ENCODE results near the gene SPINDOC. TPM values are rescaled to one million over a fixed set of nuclear protein-coding genes. Genes with fewer than 3 reads are reported as not detected.

Gene SPINDOC
- total and polyA plus RNA-seq, 2 donors = 11.7 to 17.5 TPM

DNA sequence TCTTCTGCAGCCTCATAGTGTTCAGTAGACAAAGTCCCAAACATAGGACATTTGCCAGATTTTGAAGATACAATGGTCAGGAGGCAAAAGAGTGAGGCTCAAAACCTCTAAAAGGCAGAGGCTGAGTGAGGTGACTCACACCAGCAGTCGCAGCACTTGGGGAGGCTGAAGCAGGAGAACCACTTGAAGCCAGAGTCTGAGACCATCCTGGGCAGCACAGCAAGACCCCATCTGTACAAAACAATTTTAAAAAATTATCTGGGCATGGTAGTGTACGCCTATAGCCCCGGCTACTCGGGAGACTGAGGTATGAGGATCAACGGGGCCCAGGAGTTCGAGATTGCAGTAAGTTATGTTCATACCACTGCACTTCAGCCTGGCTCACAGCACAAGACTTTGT lies 30.5 kb upstream of the SPINDOC start:
- H3K27me3 ChIP-seq (ENCODE audit: control insufficient read depth in 2 of 2, insufficient read depth in 1 of 2, low read length in 1 of 2) = no peaks in the 10 kb centered on the region
- no peaks in the 10 kb centered on the region for H3K36me3 ChIP-seq (ENCODE audit: control insufficient read depth in 2 of 2, insufficient read depth in 2 of 2, low read length in 1 of 2)
- WGBS = 89% methylated on average over 6 of the region's 6 CpGs
- no peak overlapping the region for H3K27ac ChIP-seq (ENCODE audit: low read depth in 1 of 2, low read length in 1 of 2)
- no peaks in the 10 kb centered on the region for H3K4me1 ChIP-seq (ENCODE audit: control insufficient read depth in 2 of 2, insufficient read depth in 2 of 2, low read length in 2 of 2)
- H3K4me3 ChIP-seq (ENCODE audit: low read length in 2 of 2) = no peak overlapping the region
- DNase-seq (ENCODE audit: low read depth in 6 of 9, low spot score in 9 of 9) = no peak
- no peaks in the 10 kb centered on the region for H3K9me3 ChIP-seq (ENCODE audit: control insufficient read depth in 2 of 2, insufficient read depth in 1 of 2, low read length in 1 of 2)

DNA sequence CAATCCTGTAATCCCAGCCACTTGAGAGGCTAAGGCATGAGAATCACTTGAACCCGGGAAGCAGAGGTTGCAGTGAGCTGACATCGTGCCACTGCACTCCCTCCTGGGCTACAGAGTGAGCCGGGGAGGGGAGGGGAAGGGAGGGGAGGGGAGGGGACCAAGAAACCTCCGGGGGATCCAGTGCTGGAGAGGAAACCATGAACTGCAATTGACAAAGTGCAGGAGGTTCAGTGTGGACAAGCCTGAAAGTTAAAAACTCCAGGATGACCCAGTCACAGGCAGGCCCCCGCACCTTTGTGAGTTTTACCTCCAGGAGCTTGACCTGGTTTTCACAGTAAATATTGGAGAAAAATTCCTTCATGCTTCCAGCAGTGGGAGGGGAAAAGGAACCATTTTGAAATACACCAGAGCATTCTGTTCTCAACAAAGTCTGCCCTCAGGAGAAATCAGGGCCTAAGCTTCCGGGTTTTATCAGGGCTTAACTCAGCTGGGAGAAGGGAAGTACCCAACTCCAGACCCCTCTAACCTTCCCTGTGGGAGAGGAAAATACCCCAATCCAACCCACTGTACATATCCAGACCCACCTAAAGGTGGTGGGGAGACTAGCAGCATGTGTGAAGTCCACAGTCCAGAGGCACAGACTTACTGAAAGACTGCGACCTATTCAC lies 29.2 kb upstream of the SPINDOC start:
- Histone ChIP-seq H3K9me3 (ENCODE audit: control insufficient read depth in 2 of 2, insufficient read depth in 1 of 2, low read length in 1 of 2) (no peaks in the 10 kb centered on the region), H3K27me3 (ENCODE audit: control insufficient read depth in 2 of 2, insufficient read depth in 1 of 2, low read length in 1 of 2) (no peaks in the 10 kb centered on the region), H3K36me3 (ENCODE audit: control insufficient read depth in 2 of 2, insufficient read depth in 2 of 2, low read length in 1 of 2) (no peaks in the 10 kb centered on the region), H3K27ac (ENCODE audit: low read depth in 1 of 2, low read length in 1 of 2) (no peak overlapping the region), H3K4me3 (ENCODE audit: low read length in 2 of 2) (no peak overlapping the region), H3K4me1 (ENCODE audit: control insufficient read depth in 2 of 2, insufficient read depth in 2 of 2, low read length in 2 of 2) (no peaks in the 10 kb centered on the region)
- DNase-seq (ENCODE audit: low read depth in 6 of 9, low spot score in 9 of 9) = no peak
- 48% methylated on average over 7 of the region's 7 CpGs for WGBS

DNA sequence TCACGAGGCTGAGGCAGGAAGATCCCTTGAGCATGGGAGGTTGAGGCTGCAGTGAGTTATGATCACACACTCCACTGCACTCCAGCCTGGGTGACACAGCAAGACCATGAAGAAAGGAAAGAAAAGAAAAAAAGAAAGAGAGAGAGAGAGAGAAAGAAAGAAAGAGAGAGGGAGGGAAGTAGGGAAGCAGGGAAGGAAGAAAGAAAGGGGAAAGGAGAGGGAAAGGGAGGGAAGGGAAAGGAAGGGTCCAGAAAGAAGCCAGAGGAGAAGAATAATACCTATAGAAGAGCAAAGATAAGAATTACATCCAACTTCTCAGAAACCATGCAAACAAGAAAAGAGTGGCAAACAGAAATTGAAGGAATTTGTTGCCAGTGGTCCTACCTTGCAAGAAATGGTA lies 27.4 kb upstream of the SPINDOC start:
- DNase-seq (ENCODE audit: low read depth in 6 of 9, low spot score in 9 of 9) = no peak
- H3K9me3 ChIP-seq (ENCODE audit: control insufficient read depth in 2 of 2, insufficient read depth in 1 of 2, low read length in 1 of 2) = no peaks in the 10 kb centered on the region
- 98% methylated on average over 1 of the region's 1 CpG for WGBS
- no peak overlapping the region for H3K27ac ChIP-seq (ENCODE audit: low read depth in 1 of 2, low read length in 1 of 2)
- H3K27me3 ChIP-seq (ENCODE audit: control insufficient read depth in 2 of 2, insufficient read depth in 1 of 2, low read length in 1 of 2) = no peaks in the 10 kb centered on the region
- no peak overlapping the region for H3K4me3 ChIP-seq (ENCODE audit: low read length in 2 of 2)
- no peaks in the 10 kb centered on the region for H3K36me3 ChIP-seq (ENCODE audit: control insufficient read depth in 2 of 2, insufficient read depth in 2 of 2, low read length in 1 of 2)
- H3K4me1 ChIP-seq (ENCODE audit: control insufficient read depth in 2 of 2, insufficient read depth in 2 of 2, low read length in 2 of 2) = no peaks in the 10 kb centered on the region

DNA sequence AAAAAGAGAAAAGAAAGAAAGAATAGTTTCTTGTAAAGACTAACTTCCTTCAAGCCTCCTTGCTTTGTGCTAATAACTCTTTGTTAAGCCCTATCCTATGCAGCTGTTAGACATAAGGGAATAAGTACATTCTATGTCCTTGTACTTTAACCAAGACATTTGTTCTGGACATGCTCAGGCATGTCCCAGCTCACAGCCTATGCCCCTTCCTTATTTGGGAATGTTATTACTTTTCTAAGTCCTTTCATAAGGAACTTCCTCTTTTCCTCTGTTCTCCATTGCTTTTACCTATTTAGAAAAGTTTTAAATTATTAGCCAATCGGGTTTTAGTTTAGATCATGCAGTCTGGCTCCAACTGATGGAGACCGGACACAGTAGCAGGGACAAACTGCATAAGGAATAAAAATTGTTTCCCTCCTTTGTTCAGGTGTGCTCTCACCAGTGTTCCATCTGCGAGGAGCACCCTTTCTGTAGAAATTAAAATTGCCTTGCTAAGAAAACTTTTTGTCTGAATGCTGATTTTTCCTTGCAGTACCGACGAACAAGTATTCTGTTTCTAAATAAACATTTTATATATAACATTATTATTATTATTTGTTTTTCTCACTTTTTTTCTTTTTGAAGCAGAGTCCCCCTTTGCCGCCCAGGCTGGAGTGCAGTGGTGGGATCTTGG lies 21.6 kb upstream of the SPINDOC start:
- H3K27me3 ChIP-seq (ENCODE audit: control insufficient read depth in 2 of 2, insufficient read depth in 1 of 2, low read length in 1 of 2) = no peaks in the 10 kb centered on the region
- no peaks in the 10 kb centered on the region for H3K36me3 ChIP-seq (ENCODE audit: control insufficient read depth in 2 of 2, insufficient read depth in 2 of 2, low read length in 1 of 2)

GRCh38 chr11:63793161-63793560 lies 20.1 kb upstream of the SPINDOC start:
- no peaks in the 10 kb centered on the region for H3K4me1 ChIP-seq (ENCODE audit: control insufficient read depth in 2 of 2, insufficient read depth in 2 of 2, low read length in 2 of 2)
- no peak overlapping the region for H3K4me3 ChIP-seq (ENCODE audit: low read length in 2 of 2)
- peaks cover 0 to 10% of the 10 kb centered on the region in 2 donors for H3K9me3 ChIP-seq (ENCODE audit: control insufficient read depth in 2 of 2, insufficient read depth in 1 of 2, low read length in 1 of 2)
- H3K36me3 ChIP-seq (ENCODE audit: control insufficient read depth in 2 of 2, insufficient read depth in 2 of 2, low read length in 1 of 2) = no peaks in the 10 kb centered on the region
- no peak for DNase-seq (ENCODE audit: low read depth in 6 of 9, low spot score in 9 of 9)
- H3K27me3 ChIP-seq (ENCODE audit: control insufficient read depth in 2 of 2, insufficient read depth in 1 of 2, low read length in 1 of 2) = no peaks in the 10 kb centered on the region
- no peak overlapping the region for H3K27ac ChIP-seq (ENCODE audit: low read depth in 1 of 2, low read length in 1 of 2)

More for the DNA sequence above, 21.6 kb upstream of the SPINDOC start:
- H3K4me1 ChIP-seq (ENCODE audit: control insufficient read depth in 2 of 2, insufficient read depth in 2 of 2, low read length in 2 of 2) = no peaks in the 10 kb centered on the region
- no peak overlapping the region for H3K27ac ChIP-seq (ENCODE audit: low read depth in 1 of 2, low read length in 1 of 2)
- peaks cover 0 to 10% of the 10 kb centered on the region in 2 donors for H3K9me3 ChIP-seq (ENCODE audit: control insufficient read depth in 2 of 2, insufficient read depth in 1 of 2, low read length in 1 of 2)
- no peak overlapping the region for H3K4me3 ChIP-seq (ENCODE audit: low read length in 2 of 2)
- no peak for DNase-seq (ENCODE audit: low read depth in 6 of 9, low spot score in 9 of 9)
- WGBS = 89% methylated on average over 6 of the region's 6 CpGs

GRCh38 chr11:63795066-63795465 lies 18.2 kb upstream of the SPINDOC start:
- Histone ChIP-seq H3K27ac (ENCODE audit: low read depth in 1 of 2, low read length in 1 of 2) (no peak overlapping the region), H3K36me3 (ENCODE audit: control insufficient read depth in 2 of 2, insufficient read depth in 2 of 2, low read length in 1 of 2) (no peaks in the 10 kb centered on the region), H3K4me1 (ENCODE audit: control insufficient read depth in 2 of 2, insufficient read depth in 2 of 2, low read length in 2 of 2) (no peaks in the 10 kb centered on the region), H3K9me3 (ENCODE audit: control insufficient read depth in 2 of 2, insufficient read depth in 1 of 2, low read length in 1 of 2) (peaks cover 0 to 10% of the 10 kb centered on the region in 2 donors), H3K27me3 (ENCODE audit: control insufficient read depth in 2 of 2, insufficient read depth in 1 of 2, low read length in 1 of 2) (no peaks in the 10 kb centered on the region), H3K4me3 (ENCODE audit: low read length in 2 of 2) (no peak overlapping the region)
- WGBS = 69% methylated on average over 11 of the region's 11 CpGs
- no peak for DNase-seq (ENCODE audit: low read depth in 6 of 9, low spot score in 9 of 9)

DNA sequence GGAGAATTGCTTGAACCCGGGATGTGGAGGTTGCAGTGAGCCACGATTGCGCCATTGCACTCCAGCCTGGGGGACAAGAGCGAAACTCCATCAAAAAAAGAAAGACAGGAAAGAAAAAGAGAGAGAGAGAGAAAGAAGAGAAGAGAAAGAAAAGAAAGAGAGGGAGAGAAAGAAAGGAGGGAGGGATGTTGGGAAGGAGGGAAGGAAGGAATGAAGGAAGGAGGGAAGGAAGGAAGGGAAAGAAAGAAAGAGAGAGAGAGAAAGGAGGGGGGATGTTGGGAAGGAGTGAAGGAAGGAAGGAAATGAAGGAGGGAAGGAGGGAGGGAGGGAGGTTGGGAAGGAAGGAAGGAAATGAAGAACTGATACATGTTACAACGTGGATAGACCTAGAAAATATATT lies 12.3 kb upstream of the SPINDOC start:
- 93% methylated on average over 5 of the region's 5 CpGs for WGBS
- no peaks in the 10 kb centered on the region for H3K36me3 ChIP-seq (ENCODE audit: control insufficient read depth in 2 of 2, insufficient read depth in 2 of 2, low read length in 1 of 2)
- H3K27ac ChIP-seq (ENCODE audit: low read depth in 1 of 2, low read length in 1 of 2) = no peak overlapping the region
- DNase-seq (ENCODE audit: low read depth in 6 of 9, low spot score in 9 of 9) = no peak
- H3K9me3 ChIP-seq (ENCODE audit: control insufficient read depth in 2 of 2, insufficient read depth in 1 of 2, low read length in 1 of 2) = no peaks in the 10 kb centered on the region
- H3K4me1 ChIP-seq (ENCODE audit: control insufficient read depth in 2 of 2, insufficient read depth in 2 of 2, low read length in 2 of 2) = no peaks in the 10 kb centered on the region
- no peak overlapping the region for H3K4me3 ChIP-seq (ENCODE audit: low read length in 2 of 2)
- no peaks in the 10 kb centered on the region for H3K27me3 ChIP-seq (ENCODE audit: control insufficient read depth in 2 of 2, insufficient read depth in 1 of 2, low read length in 1 of 2)

DNA sequence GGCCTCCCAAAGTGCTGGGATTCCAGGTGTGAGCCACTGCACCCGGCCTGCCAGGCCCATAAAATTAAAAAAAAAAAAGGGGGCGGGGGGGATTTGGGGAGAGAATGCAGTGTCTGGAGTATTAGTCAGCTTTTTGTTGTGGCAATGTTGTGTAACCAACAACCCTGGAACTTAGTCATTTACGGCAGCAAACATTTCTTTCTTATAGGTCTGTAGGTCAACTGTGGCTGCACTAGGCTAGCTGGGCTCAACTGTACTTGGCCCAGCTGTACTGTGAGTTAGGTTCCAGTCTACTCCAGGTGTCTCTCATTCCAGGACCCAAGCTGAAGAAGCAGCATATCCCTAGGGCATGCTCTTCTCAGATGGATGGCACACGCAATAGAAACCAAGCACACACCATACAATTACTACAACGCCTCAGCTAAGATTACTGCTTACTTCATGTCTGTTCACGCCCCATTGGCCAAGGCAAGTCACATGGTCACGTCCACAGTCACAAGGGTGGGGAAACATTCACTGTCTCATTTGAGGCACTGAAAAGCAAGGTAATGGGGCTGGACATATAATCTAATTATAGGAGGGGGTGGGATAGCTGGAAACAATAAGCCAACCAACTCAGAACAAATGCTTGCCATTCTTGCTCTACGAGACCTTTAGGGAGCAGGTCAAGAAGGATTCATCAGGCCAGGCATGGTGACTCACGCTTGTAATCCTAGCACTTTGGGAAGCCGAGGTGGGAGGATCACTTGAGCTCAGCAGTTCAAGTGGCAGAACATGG lies 10.4 kb upstream of the SPINDOC start:
- 92% methylated on average over 10 of the region's 10 CpGs for WGBS
- Histone ChIP-seq H3K9me3 (ENCODE audit: control insufficient read depth in 2 of 2, insufficient read depth in 1 of 2, low read length in 1 of 2) (no peaks in the 10 kb centered on the region), H3K27ac (ENCODE audit: low read depth in 1 of 2, low read length in 1 of 2) (no peak overlapping the region), H3K27me3 (ENCODE audit: control insufficient read depth in 2 of 2, insufficient read depth in 1 of 2, low read length in 1 of 2) (no peaks in the 10 kb centered on the region), H3K36me3 (ENCODE audit: control insufficient read depth in 2 of 2, insufficient read depth in 2 of 2, low read length in 1 of 2) (no peaks in the 10 kb centered on the region), H3K4me1 (ENCODE audit: control insufficient read depth in 2 of 2, insufficient read depth in 2 of 2, low read length in 2 of 2) (no peaks in the 10 kb centered on the region), H3K4me3 (ENCODE audit: low read length in 2 of 2) (no peak overlapping the region)
- no peak for DNase-seq (ENCODE audit: low read depth in 6 of 9, low spot score in 9 of 9)

GRCh38 chr11:63804259-63804658 lies 9.0 kb upstream of the SPINDOC start:
- H3K36me3 ChIP-seq (ENCODE audit: control insufficient read depth in 2 of 2, insufficient read depth in 2 of 2, low read length in 1 of 2) = no peaks in the 10 kb centered on the region
- no peak for DNase-seq (ENCODE audit: low read depth in 6 of 9, low spot score in 9 of 9)
- no peaks in the 10 kb centered on the region for H3K4me1 ChIP-seq (ENCODE audit: control insufficient read depth in 2 of 2, insufficient read depth in 2 of 2, low read length in 2 of 2)
- H3K9me3 ChIP-seq (ENCODE audit: control insufficient read depth in 2 of 2, insufficient read depth in 1 of 2, low read length in 1 of 2) = no peaks in the 10 kb centered on the region
- no peak overlapping the region for H3K4me3 ChIP-seq (ENCODE audit: low read length in 2 of 2)
- WGBS = 95% methylated on average over 6 of the region's 6 CpGs
- H3K27me3 ChIP-seq (ENCODE audit: control insufficient read depth in 2 of 2, insufficient read depth in 1 of 2, low read length in 1 of 2) = no peaks in the 10 kb centered on the region
- H3K27ac ChIP-seq (ENCODE audit: low read depth in 1 of 2, low read length in 1 of 2) = no peak overlapping the region
